ENCODE measurements around the gene BBS4. TPM values are rescaled to one million over a fixed set of nuclear protein-coding genes. Genes with fewer than 3 reads are reported as not detected.
"Not testable (repeated sequence)": the region's sequence is repeated elsewhere in the genome, so short reads cannot be mapped to it uniquely, and the experiment has no call there.

Gene BBS4
- total and polyA plus RNA-seq, 2 donors (not counting 1 experiment from before 2014, with no cell fraction given) = 13.3 to 34.9 TPM

DNA sequence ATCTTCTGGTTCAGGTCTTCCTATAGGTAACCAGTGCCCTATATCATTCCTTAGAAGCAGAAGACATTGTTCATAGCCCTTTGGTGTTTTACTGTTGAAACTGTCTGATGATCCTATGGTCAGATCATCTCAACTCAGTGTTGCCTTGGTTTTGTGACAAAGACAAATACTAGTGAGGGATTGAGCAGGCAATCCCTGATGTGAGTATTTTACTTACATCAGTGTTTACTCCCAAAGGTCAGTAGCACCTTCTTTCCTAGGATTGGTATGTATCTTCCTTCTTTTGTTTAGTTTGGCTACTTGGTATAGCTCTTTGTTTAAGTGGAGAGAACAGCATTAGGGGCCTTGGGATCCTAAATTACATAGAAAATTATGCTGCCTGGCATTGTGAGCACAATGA lies 41.1 kb downstream of the BBS4 start:
- H3K9ac ChIP-seq (ENCODE audit: low read length) = no peak overlapping the region
- H4K20me1 ChIP-seq (ENCODE audit: control insufficient read depth, insufficient read depth, low read length, poor library complexity, severe bottlenecking) = no peaks in the 10 kb centered on the region
- ATAC-seq (ENCODE audit: low read depth) = no peak
- POLR2A ChIA-PET = no interaction called here
- intact Hi-C loops (cut with micrococcal nuclease) = loop anchor here (10.0 kb wide), 1 partner anchor 518 kb away; no protein-coding TSS in a partner anchor
- Mint-ChIP-seq H3K4me1 (no peaks in the 10 kb centered on the region), H3K9me3 (ENCODE audit: insufficient read depth) (no peaks in the 10 kb centered on the region), H3K27ac (no peak overlapping the region), H3K4me3 (no peak overlapping the region), H3K27me3 (no peaks in the 10 kb centered on the region)
- no peaks in the 10 kb centered on the region for H3K27me3 ChIP-seq (replicated peaks in 1 of 4; ENCODE audit: control extremely low read depth in 1 of 4, control insufficient read depth in 3 of 4, insufficient read depth in 4 of 4, low read length in 3 of 4)
- H3K4me1 ChIP-seq (ENCODE audit: control insufficient read depth in 2 of 2, insufficient read depth in 2 of 2, low read length in 2 of 2) = no peaks in the 10 kb centered on the region
- no peak overlapping the region for H3K27ac ChIP-seq (ENCODE audit: low read length in 2 of 2)
- TF ChIP-seq, protein P1, sequence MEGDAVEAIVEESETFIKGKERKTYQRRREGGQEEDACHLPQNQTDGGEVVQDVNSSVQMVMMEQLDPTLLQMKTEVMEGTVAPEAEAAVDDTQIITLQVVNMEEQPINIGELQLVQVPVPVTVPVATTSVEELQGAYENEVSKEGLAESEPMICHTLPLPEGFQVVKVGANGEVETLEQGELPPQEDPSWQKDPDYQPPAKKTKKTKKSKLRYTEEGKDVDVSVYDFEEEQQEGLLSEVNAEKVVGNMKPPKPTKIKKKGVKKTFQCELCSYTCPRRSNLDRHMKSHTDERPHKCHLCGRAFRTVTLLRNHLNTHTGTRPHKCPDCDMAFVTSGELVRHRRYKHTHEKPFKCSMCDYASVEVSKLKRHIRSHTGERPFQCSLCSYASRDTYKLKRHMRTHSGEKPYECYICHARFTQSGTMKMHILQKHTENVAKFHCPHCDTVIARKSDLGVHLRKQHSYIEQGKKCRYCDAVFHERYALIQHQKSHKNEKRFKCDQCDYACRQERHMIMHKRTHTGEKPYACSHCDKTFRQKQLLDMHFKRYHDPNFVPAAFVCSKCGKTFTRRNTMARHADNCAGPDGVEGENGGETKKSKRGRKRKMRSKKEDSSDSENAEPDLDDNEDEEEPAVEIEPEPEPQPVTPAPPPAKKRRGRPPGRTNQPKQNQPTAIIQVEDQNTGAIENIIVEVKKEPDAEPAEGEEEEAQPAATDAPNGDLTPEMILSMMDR (IDR thresholded peaks at IDR 0.05) = no peak
- no peaks in the 10 kb centered on the region for H3K9me3 ChIP-seq (ENCODE audit: control extremely low read depth in 1 of 3, control insufficient read depth in 2 of 3, insufficient read depth in 1 of 3, low read length in 2 of 3)
- CTCF ChIA-PET = no interaction called here
- H3K4me3 ChIP-seq (ENCODE audit: control extremely low read depth in 1 of 5, extremely low read depth in 1 of 5, insufficient read depth in 1 of 5, low read depth in 2 of 5, low read length in 4 of 5) = no peak overlapping the region
- no peak for DNase-seq
- H2AFZ ChIP-seq (ENCODE audit: insufficient read depth, low read depth, low read length, poor library complexity, severe bottlenecking) = no peak overlapping the region
- H3K36me3 ChIP-seq (replicated peaks in 1 of 2; ENCODE audit: control extremely low read depth in 1 of 2, control insufficient read depth in 1 of 2, extremely low read depth in 1 of 2, insufficient read depth in 2 of 2, low read length in 1 of 2) = peaks cover 5 to 17% of the 10 kb centered on the region in 2 experiments
- H3K79me2 ChIP-seq (ENCODE audit: control insufficient read depth, insufficient read depth, low read length) = no peaks in the 10 kb centered on the region
- H3K4me2 ChIP-seq (replicated peaks; ENCODE audit: low read depth, low read length, poor library complexity, severe bottlenecking) = no peak overlapping the region

GRCh38 chr15:72728249-72728648 lies 42.2 kb downstream of the BBS4 start:
- H2AFZ ChIP-seq (ENCODE audit: insufficient read depth, low read depth, low read length, poor library complexity, severe bottlenecking); H3K9me3 Mint-ChIP-seq (ENCODE audit: insufficient read depth); POLR2A ChIA-PET; H3K4me1 Mint-ChIP-seq; H3K9me3 ChIP-seq (ENCODE audit: control extremely low read depth in 1 of 3, control insufficient read depth in 2 of 3, insufficient read depth in 1 of 3, low read length in 2 of 3); DNase-seq; H3K4me1 ChIP-seq (ENCODE audit: control insufficient read depth in 2 of 2, insufficient read depth in 2 of 2, low read length in 2 of 2); H3K27ac Mint-ChIP-seq; H3K27ac ChIP-seq (ENCODE audit: low read length in 2 of 2); ATAC-seq (ENCODE audit: low read depth); H3K27me3 Mint-ChIP-seq; H3K4me3 Mint-ChIP-seq; H3K4me3 ChIP-seq (ENCODE audit: control extremely low read depth in 1 of 5, extremely low read depth in 1 of 5, insufficient read depth in 1 of 5, low read depth in 2 of 5, low read length in 4 of 5); H3K4me2 ChIP-seq (replicated peaks; ENCODE audit: low read depth, low read length, poor library complexity, severe bottlenecking); H4K20me1 ChIP-seq (ENCODE audit: control insufficient read depth, insufficient read depth, low read length, poor library complexity, severe bottlenecking); H3K9ac ChIP-seq (ENCODE audit: low read length); H3K27me3 ChIP-seq (replicated peaks in 1 of 4; ENCODE audit: control extremely low read depth in 1 of 4, control insufficient read depth in 3 of 4, insufficient read depth in 4 of 4, low read length in 3 of 4); H3K79me2 ChIP-seq (ENCODE audit: control insufficient read depth, insufficient read depth, low read length): not testable (repeated sequence)
- CTCF ChIA-PET = interaction anchor here (1.0 kb wide), 1 partner anchor 11 kb away, joined by 3 read pairs; no protein-coding TSS in a partner anchor
- WGBS (ENCODE audit: insufficient coverage) = 90% methylated on average over 1 of the region's 1 CpG
- intact Hi-C loops (cut with micrococcal nuclease) = loop anchor here (10.0 kb wide), 1 partner anchor 517 kb away; no protein-coding TSS in a partner anchor
- peaks cover 8 to 17% of the 10 kb centered on the region in 2 experiments for H3K36me3 ChIP-seq (replicated peaks in 1 of 2; ENCODE audit: control extremely low read depth in 1 of 2, control insufficient read depth in 1 of 2, extremely low read depth in 1 of 2, insufficient read depth in 2 of 2, low read length in 1 of 2)
